Neuronal stem cell (in vitro differentiated cells): ENCODE results near the gene THEMIS.

ENCODE experiments used
- DNase-seq: peaks from one replicate; pipeline ENCODE4 v3.0.0-alpha.2; 2013; ENCODE audit warnings: low spot score
- H2AFZ ChIP-seq: one replicate; pipeline ENCODE4 v1.6.1; 2013; ENCODE audit warnings: mild to moderate bottlenecking, low read length, inconsistent platforms
- H2AK5ac ChIP-seq: 2 replicates; pipeline ENCODE4 v1.6.1; 2013; ENCODE audit warnings: low read depth, mild to moderate bottlenecking, inconsistent platforms, low read length, moderate library complexity, mixed read lengths
- H2BK120ac ChIP-seq: 2 replicates; pipeline ENCODE4 v1.6.1; 2013; ENCODE audit warnings: low read depth, mild to moderate bottlenecking, inconsistent platforms, low read length, moderate library complexity, mixed read lengths
- H2BK12ac ChIP-seq: one replicate; pipeline ENCODE4 v1.6.1; 2013; ENCODE audit warnings: low read length, inconsistent platforms
- H2BK15ac ChIP-seq: 2 replicates; pipeline ENCODE4 v1.6.1; 2013; ENCODE audit warnings: mild to moderate bottlenecking, low read length, inconsistent platforms, mixed read lengths
- H2BK5ac ChIP-seq: one replicate; pipeline ENCODE4 v1.6.1; 2013; ENCODE audit warnings: inconsistent platforms, mild to moderate bottlenecking, low read length, moderate library complexity
- H3K14ac ChIP-seq: one replicate; pipeline ENCODE4 v1.6.1; 2013; ENCODE audit warnings: low read length, inconsistent platforms
- H3K18ac ChIP-seq: 2 replicates; pipeline ENCODE4 v1.6.1; 2013; ENCODE audit warnings: low read length, inconsistent platforms
- H3K23ac ChIP-seq: 2 replicates; pipeline ENCODE4 v1.6.1; 2013; ENCODE audit warnings: low read depth, mild to moderate bottlenecking, mixed read lengths, low read length, inconsistent platforms; ENCODE audit not compliant: poor library complexity
- H3K27ac ChIP-seq: replicated peaks from 3 replicates; pipeline ENCODE4 v1.5.1; 2013; ENCODE audit warnings: low read length, inconsistent platforms
- H3K27me3 ChIP-seq, 3 experiments: 2 replicates each; pipeline ENCODE4 v1.6.1; 2013; ENCODE audit warnings: low read length in 3 of 3, mild to moderate bottlenecking in 2 of 3, inconsistent platforms in 1 of 3, low read depth in 1 of 3, mixed read lengths in 1 of 3, moderate library complexity in 1 of 3; ENCODE audit not compliant: control insufficient read depth in 3 of 3, insufficient read depth in 3 of 3
- H3K36me3 ChIP-seq, 2 donors: replicated peaks in 1 of 2; 2 replicates each; pipeline ENCODE4 v1.6.1; 2013; ENCODE audit warnings: low read length in 2 of 2; ENCODE audit not compliant: control insufficient read depth in 2 of 2, insufficient read depth in 2 of 2
- H3K4ac ChIP-seq: 2 replicates; pipeline ENCODE4 v1.6.1; 2013; ENCODE audit warnings: inconsistent platforms, mild to moderate bottlenecking, low read length, moderate library complexity
- H3K4me1 ChIP-seq, 2 donors: 1 replicate in 1 of 2; 2 replicates in 1 of 2; pipeline ENCODE4 v1.6.1; 2013; ENCODE audit warnings: low read length in 2 of 2, low read depth in 1 of 2; ENCODE audit not compliant: control insufficient read depth in 2 of 2, insufficient read depth in 1 of 2
- H3K4me2 ChIP-seq: one replicate; pipeline ENCODE4 v1.6.1; 2013; ENCODE audit warnings: mild to moderate bottlenecking, low read length, inconsistent platforms; ENCODE audit not compliant: insufficient read depth, poor library complexity, severe bottlenecking
- H3K4me3 ChIP-seq, 2 donors: 2 replicates each; pipeline ENCODE4 v1.5.1; 2013; ENCODE audit warnings: low read length in 2 of 2, mild to moderate bottlenecking in 2 of 2, inconsistent platforms in 1 of 2, moderate library complexity in 1 of 2
- H3K79me1 ChIP-seq: one replicate; pipeline ENCODE4 v1.6.1; 2013; ENCODE audit warnings: low read depth, mild to moderate bottlenecking, inconsistent platforms, low read length, moderate library complexity
- H3K9ac ChIP-seq: one replicate; pipeline ENCODE4 v1.6.1; 2013; ENCODE audit warnings: mild to moderate bottlenecking, low read depth, low read length, inconsistent platforms; ENCODE audit not compliant: poor library complexity
- H3K9me3 ChIP-seq, 2 donors: replicated peaks in 1 of 2; 2 replicates each; pipeline versions ENCODE3 to v1.6.1; 2013; ENCODE audit warnings: low read length in 2 of 2, mild to moderate bottlenecking in 2 of 2, inconsistent platforms in 1 of 2, low read depth in 1 of 2, mixed read lengths in 1 of 2, moderate library complexity in 1 of 2; ENCODE audit not compliant: control insufficient read depth in 2 of 2, insufficient read depth in 1 of 2
- H4K8ac ChIP-seq: one replicate; pipeline ENCODE4 v1.6.1; 2013; ENCODE audit warnings: low read depth, mild to moderate bottlenecking, inconsistent platforms, low read length, moderate library complexity
- H4K91ac ChIP-seq: one replicate; pipeline ENCODE4 v1.6.1; 2013; ENCODE audit warnings: low read length, low read depth, mild to moderate bottlenecking, inconsistent platforms; ENCODE audit not compliant: poor library complexity
- WGBS, 2 donors: extraction: QIAGEN DNeasy Blood & Tissue Kit; methylation state at CpG; one replicate each; pipeline ENCODE4 v1.1.7; 2013; ENCODE audit warnings: missing lambda C conversion rate in 2 of 2, mixed read lengths in 1 of 2; ENCODE audit not compliant: insufficient read length in 2 of 2, insufficient replicate concordance in 1 of 2; ENCODE audit errors: extremely low coverage in 2 of 2; 5-methylcytosine and 5-hydroxymethylcytosine counted together

The THEMIS gene

DNA sequence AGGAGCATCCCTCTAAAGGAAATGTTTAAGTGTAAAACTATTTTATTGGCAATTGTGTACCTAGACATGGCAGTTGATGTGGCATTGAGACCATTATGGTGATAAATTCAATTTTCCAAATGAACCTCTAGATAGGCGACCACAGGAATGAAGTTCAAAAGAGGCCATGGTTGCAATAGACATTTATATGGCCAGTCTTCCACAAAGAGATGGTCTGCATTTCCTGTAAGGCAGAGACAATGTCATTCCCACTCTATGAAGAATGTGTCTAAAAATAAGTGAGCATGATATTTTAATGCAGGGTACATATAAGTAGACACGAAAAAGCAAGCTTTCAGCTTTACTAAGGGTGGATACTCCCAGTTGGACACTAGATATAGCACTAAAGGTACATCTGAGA lies 40.9 kb downstream of the THEMIS start:
- no peak overlapping the region for H2BK120ac ChIP-seq

DNA sequence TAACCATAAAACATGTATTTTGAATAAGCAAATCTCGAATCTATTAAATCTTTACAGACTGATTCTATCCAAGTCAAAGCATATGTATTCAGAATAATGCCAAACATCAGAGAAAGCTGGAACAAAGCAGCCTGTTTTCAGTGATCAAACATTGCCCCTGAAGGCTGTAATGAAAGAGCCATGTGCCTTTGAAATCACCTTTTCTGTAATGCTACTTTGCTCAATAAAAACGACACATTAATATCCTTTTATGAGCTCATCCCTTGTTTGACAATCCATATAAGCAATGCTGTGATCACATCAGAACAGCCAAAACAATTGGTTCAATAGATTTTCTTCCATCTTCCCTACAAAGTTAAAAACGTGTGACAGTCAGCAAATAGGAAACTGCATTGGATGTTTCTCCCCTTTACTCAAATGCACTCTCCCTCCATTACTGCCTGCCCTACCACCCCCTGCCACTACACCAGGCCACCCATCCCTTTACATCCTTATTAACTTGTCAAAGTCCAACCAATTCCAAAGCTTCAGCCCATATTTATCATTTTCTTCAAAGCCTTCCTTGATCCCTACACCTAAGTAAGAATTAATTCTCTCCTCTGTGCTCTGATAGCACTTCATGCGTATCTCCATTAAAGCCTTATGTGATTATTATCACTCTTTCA lies 42.0 kb downstream of the THEMIS start:
- no peaks in the 10 kb centered on the region for H3K4me1 ChIP-seq
- H2BK12ac ChIP-seq: no peak overlapping the region
- no peak overlapping the region for H3K23ac ChIP-seq
- no peak overlapping the region for H3K4me2 ChIP-seq
- no CpG with 5 or more reads among the region's 4 CpGs for WGBS, 2 donors
- H3K4me3 ChIP-seq: no peak overlapping the region
- no peak overlapping the region for H2AFZ ChIP-seq
- no peaks in the 10 kb centered on the region for H3K36me3 ChIP-seq
- no peak overlapping the region for H3K18ac ChIP-seq
- H4K91ac ChIP-seq: no peak overlapping the region
- no peaks in the 10 kb centered on the region for H3K9me3 ChIP-seq
- no peak overlapping the region for H3K27ac ChIP-seq
- H2BK15ac ChIP-seq: no peak overlapping the region
- H3K27me3 ChIP-seq: no peaks in the 10 kb centered on the region
- no peak overlapping the region for H2BK120ac ChIP-seq
- no peak overlapping the region for H3K14ac ChIP-seq
- H3K9ac ChIP-seq: no peak overlapping the region
- no peak overlapping the region for H2BK5ac ChIP-seq
- H2AK5ac ChIP-seq: no peak overlapping the region
- no peak overlapping the region for H4K8ac ChIP-seq
- no peak for DNase-seq
- H3K79me1 ChIP-seq: no peaks in the 10 kb centered on the region
- no peak overlapping the region for H3K4ac ChIP-seq

More for the DNA sequence above, 40.9 kb downstream of the THEMIS start:
- Histone ChIP-seq H3K4me2 (no peak overlapping the region), H2BK5ac (no peak overlapping the region), H3K4me3 (no peak overlapping the region), H3K36me3 (no peaks in the 10 kb centered on the region), H3K79me1 (no peaks in the 10 kb centered on the region), H4K91ac (no peak overlapping the region), H3K23ac (no peak overlapping the region), H2BK12ac (no peak overlapping the region), H3K9me3 (no peaks in the 10 kb centered on the region), H4K8ac (no peak overlapping the region), H3K18ac (no peak overlapping the region), H3K4ac (no peak overlapping the region), H3K14ac (no peak overlapping the region), H3K4me1 (no peaks in the 10 kb centered on the region), H2BK15ac (no peak overlapping the region), H2AK5ac (no peak overlapping the region), H3K27me3 (no peaks in the 10 kb centered on the region), H3K9ac (no peak overlapping the region), H3K27ac (no peak overlapping the region), H2AFZ (no peak overlapping the region)
- DNase-seq: no peak
- WGBS, 2 donors: no CpG with 5 or more reads among the region's 2 CpGs

DNA sequence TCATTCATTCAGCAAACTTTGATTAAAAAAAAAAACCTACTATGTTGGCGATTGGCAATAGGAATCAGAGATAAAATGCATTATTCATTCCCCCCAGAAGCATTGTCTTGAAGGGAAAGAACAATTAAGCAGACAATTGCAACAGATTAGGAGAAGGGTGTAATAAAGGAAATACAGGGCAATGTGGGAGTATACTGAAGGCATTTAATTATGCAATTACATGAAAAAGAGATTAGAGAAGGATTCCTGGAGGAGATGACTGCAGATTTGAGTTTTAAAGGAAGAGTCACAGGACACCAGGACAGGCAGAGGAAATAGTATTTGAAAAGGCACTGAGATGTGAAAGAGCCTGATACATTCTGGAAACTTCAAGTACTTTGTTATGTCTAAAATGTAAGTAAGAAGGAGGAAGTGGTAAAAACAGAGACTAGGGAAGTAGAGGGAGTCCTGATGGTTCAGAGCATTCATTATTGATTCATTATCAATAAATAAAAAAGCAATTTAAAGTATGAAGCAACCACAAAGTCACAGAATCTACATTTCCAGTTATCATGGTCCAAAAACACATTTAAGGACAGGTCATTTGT lies 43.7 kb downstream of the THEMIS start:
- H2AFZ ChIP-seq: no peak overlapping the region
- no peak overlapping the region for H2BK12ac ChIP-seq
- no peak overlapping the region for H3K18ac ChIP-seq
- no peak overlapping the region for H2BK120ac ChIP-seq
- H3K4ac ChIP-seq: no peak overlapping the region
- H3K9ac ChIP-seq: no peak overlapping the region
- no peak overlapping the region for H2BK5ac ChIP-seq
- no CpG with 5 or more reads among the region's 1 CpG for WGBS, 2 donors
- H2BK15ac ChIP-seq: no peak overlapping the region
- no peak overlapping the region for H3K14ac ChIP-seq
- H3K79me1 ChIP-seq: no peaks in the 10 kb centered on the region
- H3K27me3 ChIP-seq: no peaks in the 10 kb centered on the region
- H3K23ac ChIP-seq: no peak overlapping the region
- H4K91ac ChIP-seq: no peak overlapping the region
- no peak overlapping the region for H4K8ac ChIP-seq
- H3K9me3 ChIP-seq: no peaks in the 10 kb centered on the region
- H3K36me3 ChIP-seq: no peaks in the 10 kb centered on the region
- no peak overlapping the region for H2AK5ac ChIP-seq
- no peak overlapping the region for H3K4me2 ChIP-seq
- H3K4me1 ChIP-seq: no peaks in the 10 kb centered on the region
- DNase-seq: no peak
- no peak overlapping the region for H3K4me3 ChIP-seq
- no peak overlapping the region for H3K27ac ChIP-seq

DNA sequence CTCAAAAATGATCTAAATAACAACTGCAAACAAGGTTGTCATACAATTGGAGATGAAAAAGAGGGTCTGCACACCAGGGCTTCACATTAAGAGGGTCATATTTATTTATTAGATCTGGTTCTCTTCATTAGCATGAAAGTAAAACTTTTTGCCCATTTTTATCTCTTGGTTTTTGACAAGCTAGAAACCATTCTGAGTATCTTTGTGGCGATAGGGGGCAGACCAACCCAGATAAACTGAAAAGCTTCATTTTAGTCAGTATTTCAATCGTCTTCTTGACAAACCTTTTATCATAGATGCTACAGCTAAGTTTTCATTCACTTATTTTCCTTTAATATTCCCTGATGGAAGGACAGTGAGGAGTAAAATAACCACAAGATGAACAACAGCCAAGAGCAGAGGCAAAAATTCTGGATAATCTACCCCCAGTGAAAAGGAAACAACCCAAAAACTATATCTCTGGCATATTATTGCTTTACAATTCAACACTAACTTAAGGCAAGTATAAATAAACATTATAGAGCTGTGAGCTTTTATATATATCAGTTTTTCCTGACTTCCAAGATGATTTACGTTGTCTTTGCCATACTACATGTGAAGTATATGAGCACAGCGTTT lies 45.2 kb downstream of the THEMIS start:
- Histone ChIP-seq H3K27me3 (no peaks in the 10 kb centered on the region), H4K8ac (no peak overlapping the region), H3K4me1 (no peaks in the 10 kb centered on the region), H2BK15ac (no peak overlapping the region), H2AK5ac (no peak overlapping the region), H3K9ac (no peak overlapping the region), H3K4ac (no peak overlapping the region), H3K18ac (no peak overlapping the region), H4K91ac (no peak overlapping the region), H3K36me3 (no peaks in the 10 kb centered on the region), H2BK120ac (no peak overlapping the region), H2BK12ac (no peak overlapping the region), H3K9me3 (no peaks in the 10 kb centered on the region), H3K23ac (no peak overlapping the region), H3K79me1 (no peaks in the 10 kb centered on the region), H2AFZ (no peak overlapping the region), H3K4me3 (no peak overlapping the region), H2BK5ac (no peak overlapping the region), H3K4me2 (no peak overlapping the region), H3K14ac (no peak overlapping the region), H3K27ac (no peak overlapping the region)
- no CpG with 5 or more reads among the region's 4 CpGs for WGBS, 2 donors
- DNase-seq: no peak
